GM23338 (cell line): ENCODE measurements around the gene CEP135. TPM values are rescaled to one million over a fixed set of nuclear protein-coding genes. Genes with fewer than 3 reads are reported as not detected.

ENCODE experiments used
- ATAC-seq: fragments of 200-7000 bp; cut with Tn5 transposase; 3 replicates; pipeline ENCODE4 v1.9.1; 2020
- DNase-seq: peaks from one replicate; pipeline ENCODE4 v3.0.0-alpha.2; 2015; ENCODE audit warnings: low spot score
- H2AFZ ChIP-seq: fragments of 200-600 bp; sonication (generic); 2 replicates; pipeline ENCODE4 v1.8.0; 2016; ENCODE audit warnings: antibody characterized with exemption, mild to moderate bottlenecking, moderate library complexity
- H3F3A ChIP-seq: fragments of 200-600 bp; sonication (generic); replicated peaks from 2 replicates; pipeline ENCODE4 v1.8.0; 2017; ENCODE audit warnings: antibody characterized with exemption, mixed run types, low read depth
- H3K27ac ChIP-seq: fragments of 200-600 bp; sonication (generic); 2 replicates; pipeline ENCODE4 v1.6.1; 2016; ENCODE audit warnings: low read depth
- H3K27me3 ChIP-seq: fragments of 200-600 bp; sonication (generic); 2 replicates; pipeline ENCODE4 v1.8.0; 2016; ENCODE audit warnings: mild to moderate bottlenecking, mixed run types, moderate library complexity; ENCODE audit not compliant: insufficient read depth
- H3K36me3 ChIP-seq: fragments of 200-600 bp; sonication (generic); 2 replicates; pipeline ENCODE4 v1.8.0; 2016; ENCODE audit warnings: mild to moderate bottlenecking; ENCODE audit not compliant: insufficient read depth
- H3K4me1 ChIP-seq: fragments of 200-600 bp; sonication (generic); 2 replicates; pipeline ENCODE4 v1.8.0; 2016; ENCODE audit warnings: mild to moderate bottlenecking, moderate library complexity; ENCODE audit not compliant: insufficient read depth
- H3K4me2 ChIP-seq: fragments of 200-600 bp; sonication (generic); 2 replicates; pipeline ENCODE4 v1.7.1; 2017; ENCODE audit warnings: mixed run types
- H3K4me3 ChIP-seq: fragments of 200-600 bp; sonication (generic); 2 replicates; pipeline ENCODE4 v1.6.1; 2016; ENCODE audit warnings: mixed run types
- H3K79me2 ChIP-seq: fragments of 200-600 bp; sonication (generic); replicated peaks from 2 replicates; pipeline ENCODE4 v1.8.0; 2017; ENCODE audit warnings: mild to moderate bottlenecking; ENCODE audit not compliant: insufficient read depth
- H3K9me2 ChIP-seq: fragments of 200-600 bp; sonication (generic); 2 replicates; pipeline ENCODE4 v1.8.0; 2017; ENCODE audit not compliant: insufficient read depth
- H4K20me1 ChIP-seq: fragments of 200-600 bp; sonication (generic); replicated peaks from 2 replicates; pipeline ENCODE4 v1.8.0; 2017; ENCODE audit warnings: mild to moderate bottlenecking; ENCODE audit not compliant: insufficient read depth
- H3K27ac Mint-ChIP-seq: 2 replicates; pipeline ENCODE4 v1.8.0; 2020; ENCODE audit warnings: inconsistent platforms, mild to moderate bottlenecking, moderate library complexity, mixed read lengths
- H3K27me3 Mint-ChIP-seq: 3 replicates; pipeline ENCODE4 v1.8.0; 2022; ENCODE audit warnings: low read depth, mild to moderate bottlenecking, moderate library complexity, mixed read lengths, inconsistent platforms; ENCODE audit not compliant: insufficient read depth, poor library complexity
- H3K36me3 Mint-ChIP-seq: 3 replicates; pipeline ENCODE4 v1.8.0; 2021; ENCODE audit warnings: low read depth, mild to moderate bottlenecking, inconsistent platforms, moderate library complexity, mixed read lengths
- H3K4me1 Mint-ChIP-seq: 3 replicates; pipeline ENCODE4 v1.8.0; 2020; ENCODE audit warnings: mild to moderate bottlenecking, inconsistent platforms, mixed read lengths
- H3K4me3 Mint-ChIP-seq: 3 replicates; pipeline ENCODE4 v1.8.0; 2021; ENCODE audit warnings: moderate library complexity, mild to moderate bottlenecking, inconsistent platforms, mixed read lengths
- H3K9me3 Mint-ChIP-seq: 3 replicates; pipeline ENCODE4 v1.8.0; 2020; ENCODE audit warnings: moderate library complexity, mild to moderate bottlenecking, inconsistent platforms, mixed read lengths
- EZH2 ChIP-seq: fragments of 200-600 bp; sonication (generic); IDR thresholded peaks from one replicate; pipeline ENCODE4 v1.8.0; 2017; ENCODE audit warnings: antibody characterized with exemption, mild to moderate bottlenecking, low read depth; ENCODE audit not compliant: unreplicated experiment
- POLR2AphosphoS5 ChIP-seq: IDR thresholded peaks from 2 replicates; pipeline ENCODE4 v1.6.1; 2016; ENCODE audit warnings: antibody characterized with exemption, low read depth
- STAT1 ChIP-seq: IDR thresholded peaks from one replicate; pipeline ENCODE4 v1.6.1; 2016; ENCODE audit warnings: antibody characterized with exemption; ENCODE audit not compliant: unreplicated experiment
- ZNF114 ChIP-seq: fragments of 250-450 bp; sonication (Bioruptor Pico); IDR thresholded peaks from 2 replicates; pipeline ENCODE4 v1.5.0; 2020; ENCODE audit warnings: mild to moderate bottlenecking, moderate library complexity
- ZNF331 ChIP-seq: fragments of 250-450 bp; sonication (Bioruptor Pico); IDR thresholded peaks from 2 replicates; pipeline ENCODE4 v1.5.0; 2020; ENCODE audit warnings: low read depth, mild to moderate bottlenecking, moderate library complexity
- polyA plus RNA-seq: library from polyadenylated mRNA; unstranded; fragments of >200 nt; fragmentation: Nextera tagmentation; extraction: Ambion mirVana; gene quantifications from 2 replicates; pipeline ENCODE4 v1.2.1, GENCODE V29; 2016
- total RNA-seq: library from RNA; depleted of rRNA; stranded (reverse); fragments of >200 nt; shearing (Covaris generic); gene quantifications from 2 replicates; pipeline ENCODE4 v1.2.3, GENCODE V29; 2014
- TF ChIP-seq, protein P1 (sequence below): IDR thresholded peaks from one replicate; pipeline ENCODE4 v1.6.1; 2018; ENCODE audit warnings: antibody characterized with exemption; ENCODE audit not compliant: unreplicated experiment
- TF ChIP-seq, protein P2 (sequence below), 2 experiments: fragments of 200-600 bp in 1 of 2; sonication (generic) in 1 of 2; conservative IDR thresholded peaks; 2 replicates each; pipeline versions ENCODE4 v1.5.1 to v1.6.1; 2016 to 2017; ENCODE audit warnings: antibody characterized with exemption in 2 of 2, low read depth in 2 of 2, mild to moderate bottlenecking in 2 of 2, moderate library complexity in 1 of 2
- TF ChIP-seq, protein P3 (sequence below): IDR thresholded peaks from 2 replicates; pipeline ENCODE4 v1.6.1; 2016; ENCODE audit warnings: antibody characterized with exemption
- TF ChIP-seq, protein P4 (sequence below): fragments of 250-450 bp; sonication (Bioruptor Pico); IDR thresholded peaks from 2 replicates; pipeline ENCODE4 v1.5.0; 2020; ENCODE audit warnings: mild to moderate bottlenecking, moderate library complexity

The CEP135 gene
- total and polyA plus RNA-seq, 2 experiments from 2014 or later: 11.8 to 15.7 TPM

DNA sequence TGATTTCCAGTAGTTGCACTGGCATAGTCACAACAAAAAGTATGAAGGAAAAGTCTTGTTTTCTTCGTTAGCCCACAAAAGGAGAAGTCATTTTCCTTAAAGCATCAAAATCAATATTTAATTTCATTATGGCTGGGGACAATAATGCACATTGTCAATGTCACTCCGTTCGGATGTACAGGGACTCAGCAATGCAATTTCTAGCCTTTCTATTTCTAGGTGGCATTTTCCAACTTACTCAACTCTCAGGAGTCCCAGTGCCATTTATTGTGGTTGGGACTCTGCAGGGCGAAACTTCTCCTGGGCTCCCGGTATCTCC, 99.6 kb downstream of the CEP135 start:
- Histone ChIP-seq H2AFZ (peak overlapping the region; percentile 90), H3K36me3 (no peaks in the 10 kb centered on the region), H3K27me3 (peaks cover 3% of the 10 kb centered on the region; the same call in 1 of the 2 replicates), H3K4me1 (peaks cover 19% of the 10 kb centered on the region), H3F3A (no peaks in the 10 kb centered on the region; the same call in 1 of the 2 replicates), H3K79me2 (peaks cover 9% of the 10 kb centered on the region; the same call in 1 of the 2 replicates), H4K20me1 (no peaks in the 10 kb centered on the region), H3K27ac (no peak overlapping the region), H3K9me2 (no peaks in the 10 kb centered on the region), H3K4me2 (peak overlapping the region; percentile 88), H3K4me3 (peak overlapping the region; percentile 61)
- DNase-seq: no peak
- Mint-ChIP-seq H3K36me3 (no peaks in the 10 kb centered on the region), H3K4me3 (peak overlapping the region; percentile 89), H3K9me3 (no peaks in the 10 kb centered on the region), H3K27ac (peak overlapping the region; percentile 86; the same call in 1 of the 2 replicates), H3K4me1 (peaks cover 23% of the 10 kb centered on the region; the same call in 2 of the 3 replicates), H3K27me3 (peaks cover 7% of the 10 kb centered on the region)
- TF ChIP-seq, protein P1, sequence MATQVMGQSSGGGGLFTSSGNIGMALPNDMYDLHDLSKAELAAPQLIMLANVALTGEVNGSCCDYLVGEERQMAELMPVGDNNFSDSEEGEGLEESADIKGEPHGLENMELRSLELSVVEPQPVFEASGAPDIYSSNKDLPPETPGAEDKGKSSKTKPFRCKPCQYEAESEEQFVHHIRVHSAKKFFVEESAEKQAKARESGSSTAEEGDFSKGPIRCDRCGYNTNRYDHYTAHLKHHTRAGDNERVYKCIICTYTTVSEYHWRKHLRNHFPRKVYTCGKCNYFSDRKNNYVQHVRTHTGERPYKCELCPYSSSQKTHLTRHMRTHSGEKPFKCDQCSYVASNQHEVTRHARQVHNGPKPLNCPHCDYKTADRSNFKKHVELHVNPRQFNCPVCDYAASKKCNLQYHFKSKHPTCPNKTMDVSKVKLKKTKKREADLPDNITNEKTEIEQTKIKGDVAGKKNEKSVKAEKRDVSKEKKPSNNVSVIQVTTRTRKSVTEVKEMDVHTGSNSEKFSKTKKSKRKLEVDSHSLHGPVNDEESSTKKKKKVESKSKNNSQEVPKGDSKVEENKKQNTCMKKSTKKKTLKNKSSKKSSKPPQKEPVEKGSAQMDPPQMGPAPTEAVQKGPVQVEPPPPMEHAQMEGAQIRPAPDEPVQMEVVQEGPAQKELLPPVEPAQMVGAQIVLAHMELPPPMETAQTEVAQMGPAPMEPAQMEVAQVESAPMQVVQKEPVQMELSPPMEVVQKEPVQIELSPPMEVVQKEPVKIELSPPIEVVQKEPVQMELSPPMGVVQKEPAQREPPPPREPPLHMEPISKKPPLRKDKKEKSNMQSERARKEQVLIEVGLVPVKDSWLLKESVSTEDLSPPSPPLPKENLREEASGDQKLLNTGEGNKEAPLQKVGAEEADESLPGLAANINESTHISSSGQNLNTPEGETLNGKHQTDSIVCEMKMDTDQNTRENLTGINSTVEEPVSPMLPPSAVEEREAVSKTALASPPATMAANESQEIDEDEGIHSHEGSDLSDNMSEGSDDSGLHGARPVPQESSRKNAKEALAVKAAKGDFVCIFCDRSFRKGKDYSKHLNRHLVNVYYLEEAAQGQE: no peak
- no peak for TF ChIP-seq ZNF114
- no peak for TF ChIP-seq POLR2AphosphoS5
- no peak for TF ChIP-seq ZNF331 (CRISPR knock-in tag)
- no peak for TF ChIP-seq STAT1
- TF ChIP-seq EZH2: no peak
- TF ChIP-seq, protein P2, sequence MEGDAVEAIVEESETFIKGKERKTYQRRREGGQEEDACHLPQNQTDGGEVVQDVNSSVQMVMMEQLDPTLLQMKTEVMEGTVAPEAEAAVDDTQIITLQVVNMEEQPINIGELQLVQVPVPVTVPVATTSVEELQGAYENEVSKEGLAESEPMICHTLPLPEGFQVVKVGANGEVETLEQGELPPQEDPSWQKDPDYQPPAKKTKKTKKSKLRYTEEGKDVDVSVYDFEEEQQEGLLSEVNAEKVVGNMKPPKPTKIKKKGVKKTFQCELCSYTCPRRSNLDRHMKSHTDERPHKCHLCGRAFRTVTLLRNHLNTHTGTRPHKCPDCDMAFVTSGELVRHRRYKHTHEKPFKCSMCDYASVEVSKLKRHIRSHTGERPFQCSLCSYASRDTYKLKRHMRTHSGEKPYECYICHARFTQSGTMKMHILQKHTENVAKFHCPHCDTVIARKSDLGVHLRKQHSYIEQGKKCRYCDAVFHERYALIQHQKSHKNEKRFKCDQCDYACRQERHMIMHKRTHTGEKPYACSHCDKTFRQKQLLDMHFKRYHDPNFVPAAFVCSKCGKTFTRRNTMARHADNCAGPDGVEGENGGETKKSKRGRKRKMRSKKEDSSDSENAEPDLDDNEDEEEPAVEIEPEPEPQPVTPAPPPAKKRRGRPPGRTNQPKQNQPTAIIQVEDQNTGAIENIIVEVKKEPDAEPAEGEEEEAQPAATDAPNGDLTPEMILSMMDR (conservative IDR thresholded peaks at IDR 0.05; ENCODE audit: low read depth in 2 of 2): no peak
- TF ChIP-seq, protein P3, sequence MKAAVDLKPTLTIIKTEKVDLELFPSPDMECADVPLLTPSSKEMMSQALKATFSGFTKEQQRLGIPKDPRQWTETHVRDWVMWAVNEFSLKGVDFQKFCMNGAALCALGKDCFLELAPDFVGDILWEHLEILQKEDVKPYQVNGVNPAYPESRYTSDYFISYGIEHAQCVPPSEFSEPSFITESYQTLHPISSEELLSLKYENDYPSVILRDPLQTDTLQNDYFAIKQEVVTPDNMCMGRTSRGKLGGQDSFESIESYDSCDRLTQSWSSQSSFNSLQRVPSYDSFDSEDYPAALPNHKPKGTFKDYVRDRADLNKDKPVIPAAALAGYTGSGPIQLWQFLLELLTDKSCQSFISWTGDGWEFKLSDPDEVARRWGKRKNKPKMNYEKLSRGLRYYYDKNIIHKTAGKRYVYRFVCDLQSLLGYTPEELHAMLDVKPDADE: no peak
- TF ChIP-seq, protein P4, sequence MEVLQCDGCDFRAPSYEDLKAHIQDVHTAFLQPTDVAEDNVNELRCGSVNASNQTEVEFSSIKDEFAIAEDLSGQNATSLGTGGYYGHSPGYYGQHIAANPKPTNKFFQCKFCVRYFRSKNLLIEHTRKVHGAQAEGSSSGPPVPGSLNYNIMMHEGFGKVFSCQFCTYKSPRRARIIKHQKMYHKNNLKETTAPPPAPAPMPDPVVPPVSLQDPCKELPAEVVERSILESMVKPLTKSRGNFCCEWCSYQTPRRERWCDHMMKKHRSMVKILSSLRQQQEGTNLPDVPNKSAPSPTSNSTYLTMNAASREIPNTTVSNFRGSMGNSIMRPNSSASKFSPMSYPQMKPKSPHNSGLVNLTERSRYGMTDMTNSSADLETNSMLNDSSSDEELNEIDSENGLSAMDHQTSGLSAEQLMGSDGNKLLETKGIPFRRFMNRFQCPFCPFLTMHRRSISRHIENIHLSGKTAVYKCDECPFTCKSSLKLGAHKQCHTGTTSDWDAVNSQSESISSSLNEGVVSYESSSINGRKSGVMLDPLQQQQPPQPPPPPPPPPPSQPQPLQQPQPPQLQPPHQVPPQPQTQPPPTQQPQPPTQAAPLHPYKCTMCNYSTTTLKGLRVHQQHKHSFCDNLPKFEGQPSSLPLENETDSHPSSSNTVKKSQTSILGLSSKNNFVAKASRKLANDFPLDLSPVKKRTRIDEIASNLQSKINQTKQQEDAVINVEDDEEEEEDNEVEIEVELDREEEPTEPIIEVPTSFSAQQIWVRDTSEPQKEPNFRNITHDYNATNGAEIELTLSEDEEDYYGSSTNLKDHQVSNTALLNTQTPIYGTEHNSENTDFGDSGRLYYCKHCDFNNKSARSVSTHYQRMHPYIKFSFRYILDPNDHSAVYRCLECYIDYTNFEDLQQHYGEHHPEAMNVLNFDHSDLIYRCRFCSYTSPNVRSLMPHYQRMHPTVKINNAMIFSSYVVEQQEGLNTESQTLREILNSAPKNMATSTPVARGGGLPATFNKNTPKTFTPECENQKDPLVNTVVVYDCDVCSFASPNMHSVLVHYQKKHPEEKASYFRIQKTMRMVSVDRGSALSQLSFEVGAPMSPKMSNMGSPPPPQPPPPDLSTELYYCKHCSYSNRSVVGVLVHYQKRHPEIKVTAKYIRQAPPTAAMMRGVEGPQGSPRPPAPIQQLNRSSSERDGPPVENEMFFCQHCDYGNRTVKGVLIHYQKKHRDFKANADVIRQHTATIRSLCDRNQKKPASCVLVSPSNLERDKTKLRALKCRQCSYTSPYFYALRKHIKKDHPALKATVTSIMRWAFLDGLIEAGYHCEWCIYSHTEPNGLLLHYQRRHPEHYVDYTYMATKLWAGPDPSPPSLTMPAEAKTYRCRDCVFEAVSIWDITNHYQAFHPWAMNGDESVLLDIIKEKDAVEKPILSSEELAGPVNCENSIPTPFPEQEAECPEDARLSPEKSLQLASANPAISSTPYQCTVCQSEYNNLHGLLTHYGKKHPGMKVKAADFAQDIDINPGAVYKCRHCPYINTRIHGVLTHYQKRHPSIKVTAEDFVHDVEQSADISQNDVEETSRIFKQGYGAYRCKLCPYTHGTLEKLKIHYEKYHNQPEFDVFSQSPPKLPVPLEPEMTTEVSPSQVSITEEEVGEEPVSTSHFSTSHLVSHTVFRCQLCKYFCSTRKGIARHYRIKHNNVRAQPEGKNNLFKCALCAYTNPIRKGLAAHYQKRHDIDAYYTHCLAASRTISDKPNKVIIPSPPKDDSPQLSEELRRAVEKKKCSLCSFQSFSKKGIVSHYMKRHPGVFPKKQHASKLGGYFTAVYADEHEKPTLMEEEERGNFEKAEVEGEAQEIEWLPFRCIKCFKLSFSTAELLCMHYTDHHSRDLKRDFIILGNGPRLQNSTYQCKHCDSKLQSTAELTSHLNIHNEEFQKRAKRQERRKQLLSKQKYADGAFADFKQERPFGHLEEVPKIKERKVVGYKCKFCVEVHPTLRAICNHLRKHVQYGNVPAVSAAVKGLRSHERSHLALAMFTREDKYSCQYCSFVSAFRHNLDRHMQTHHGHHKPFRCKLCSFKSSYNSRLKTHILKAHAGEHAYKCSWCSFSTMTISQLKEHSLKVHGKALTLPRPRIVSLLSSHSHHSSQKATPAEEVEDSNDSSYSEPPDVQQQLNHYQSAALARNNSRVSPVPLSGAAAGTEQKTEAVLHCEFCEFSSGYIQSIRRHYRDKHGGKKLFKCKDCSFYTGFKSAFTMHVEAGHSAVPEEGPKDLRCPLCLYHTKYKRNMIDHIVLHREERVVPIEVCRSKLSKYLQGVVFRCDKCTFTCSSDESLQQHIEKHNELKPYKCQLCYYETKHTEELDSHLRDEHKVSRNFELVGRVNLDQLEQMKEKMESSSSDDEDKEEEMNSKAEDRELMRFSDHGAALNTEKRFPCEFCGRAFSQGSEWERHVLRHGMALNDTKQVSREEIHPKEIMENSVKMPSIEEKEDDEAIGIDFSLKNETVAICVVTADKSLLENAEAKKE (CRISPR knock-in tag): no peak
- no peak for ATAC-seq
